DLD1 (cell line): ENCODE data around the gene HOXB8.

Experiments
- in situ Hi-C: cut with HindIII; loops from 2 replicates; pipeline ENCODE4 v1.10.0; 2017; ENCODE audit warnings: low sequenced_read_pairs

The HOXB8 gene

DNA sequence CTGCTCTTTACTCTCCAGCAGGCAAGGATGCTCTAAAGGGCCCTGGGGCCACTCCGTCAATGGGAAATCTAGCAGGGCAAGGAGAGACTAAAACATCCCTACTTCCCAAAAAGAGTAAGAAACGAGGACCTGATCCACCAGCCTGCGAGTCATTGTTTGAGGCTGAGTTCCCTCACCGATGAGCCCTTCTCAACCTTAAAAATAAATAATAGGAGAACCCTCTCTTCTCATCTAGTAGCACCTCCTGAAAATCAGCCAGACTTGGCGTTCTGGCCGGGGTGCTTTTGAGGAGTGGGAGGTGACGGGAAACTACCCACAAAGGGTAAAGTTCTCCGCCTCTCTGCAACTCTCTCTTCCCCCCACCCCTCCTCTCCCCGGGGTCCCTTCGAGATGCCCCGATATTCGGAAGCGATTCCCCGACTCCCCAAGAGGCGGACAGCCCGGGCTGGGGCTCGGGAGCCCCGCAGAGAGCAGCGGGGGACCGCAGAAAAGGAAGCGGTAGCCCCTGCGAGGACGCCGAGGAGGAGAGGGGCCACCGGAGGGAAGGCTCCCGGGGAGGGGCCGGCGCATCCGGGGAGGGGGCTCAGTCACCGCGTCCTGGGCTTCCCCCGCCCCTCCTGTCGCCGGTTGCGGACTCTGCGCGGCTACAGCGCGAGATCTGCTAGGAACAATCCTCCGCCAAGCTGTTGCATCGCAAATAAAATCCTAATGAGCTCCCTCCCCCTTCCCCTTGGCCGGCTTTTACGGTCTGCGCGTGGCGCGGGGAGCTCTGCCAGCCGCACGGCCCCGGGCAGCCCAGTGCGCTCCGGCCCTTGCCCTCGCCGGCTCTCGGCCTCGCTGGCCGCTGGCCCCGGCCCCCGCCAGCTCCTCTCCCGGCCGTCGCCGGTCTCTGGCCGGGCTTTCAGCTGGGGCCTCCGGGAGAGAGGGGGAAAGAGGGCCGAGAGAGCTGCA lies 9.7 kb upstream of the HOXB8 start:
- in situ Hi-C loops: no loop called here

DNA sequence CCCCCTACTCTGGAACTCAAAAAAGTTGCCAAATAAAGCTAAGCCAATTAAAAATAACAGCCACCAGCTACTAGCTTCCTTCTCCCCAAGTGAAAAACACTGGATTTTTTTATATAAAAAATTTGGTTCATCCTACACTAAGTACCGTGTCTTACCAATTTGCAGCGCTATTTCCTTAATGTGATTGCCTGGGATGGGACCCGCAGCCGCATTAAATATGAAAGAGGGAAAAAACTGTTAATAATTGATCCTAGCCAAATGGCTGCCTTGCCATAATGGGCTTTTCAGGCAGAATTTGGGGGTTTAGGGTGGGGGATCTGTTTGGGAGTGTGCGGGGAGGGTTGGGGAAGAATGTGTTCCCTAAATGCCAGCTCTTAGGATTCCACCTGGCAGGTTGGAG lies 9.0 kb upstream of the HOXB8 start:
- in situ Hi-C loops: no loop called here

DNA sequence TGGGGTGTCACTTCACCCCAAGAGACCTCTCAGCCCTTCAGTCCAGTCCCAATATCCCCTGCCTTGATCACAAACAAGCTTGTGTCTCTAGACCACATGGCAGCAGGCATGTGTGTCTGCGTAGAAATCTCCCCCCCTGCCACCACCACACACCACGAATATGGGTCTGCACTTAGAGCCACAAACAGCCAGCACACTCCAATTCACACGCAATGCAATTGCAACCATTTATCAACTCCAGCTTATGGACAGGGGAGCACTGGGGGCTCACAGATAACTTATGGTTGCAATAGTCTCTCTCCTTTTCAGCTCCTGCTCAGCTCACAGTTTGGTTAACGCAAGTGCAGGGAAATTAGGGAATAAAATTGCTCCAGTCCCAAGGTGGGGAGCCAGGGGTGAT lies 8.5 kb upstream of the HOXB8 start:
- in situ Hi-C loops: no loop called here

GRCh38 chr17:48622857-48623256 lies 7.8 kb upstream of the HOXB8 start:
- in situ Hi-C loops: no loop called here

GRCh38 chr17:48621410-48622392 lies 6.6 kb upstream of the HOXB8 start:
- in situ Hi-C loops: no loop called here

- in situ Hi-C loops: no loop called here
Measured at GRCh38 chr17:48620461-48621139, 5.5 kb upstream of the HOXB8 start.

GRCh38 chr17:48619826-48620449 lies 4.8 kb upstream of the HOXB8 start:
- in situ Hi-C loops: no loop called here

GRCh38 chr17:48618256-48618896 lies 3.3 kb upstream of the HOXB8 start:
- in situ Hi-C loops: no loop called here

DNA sequence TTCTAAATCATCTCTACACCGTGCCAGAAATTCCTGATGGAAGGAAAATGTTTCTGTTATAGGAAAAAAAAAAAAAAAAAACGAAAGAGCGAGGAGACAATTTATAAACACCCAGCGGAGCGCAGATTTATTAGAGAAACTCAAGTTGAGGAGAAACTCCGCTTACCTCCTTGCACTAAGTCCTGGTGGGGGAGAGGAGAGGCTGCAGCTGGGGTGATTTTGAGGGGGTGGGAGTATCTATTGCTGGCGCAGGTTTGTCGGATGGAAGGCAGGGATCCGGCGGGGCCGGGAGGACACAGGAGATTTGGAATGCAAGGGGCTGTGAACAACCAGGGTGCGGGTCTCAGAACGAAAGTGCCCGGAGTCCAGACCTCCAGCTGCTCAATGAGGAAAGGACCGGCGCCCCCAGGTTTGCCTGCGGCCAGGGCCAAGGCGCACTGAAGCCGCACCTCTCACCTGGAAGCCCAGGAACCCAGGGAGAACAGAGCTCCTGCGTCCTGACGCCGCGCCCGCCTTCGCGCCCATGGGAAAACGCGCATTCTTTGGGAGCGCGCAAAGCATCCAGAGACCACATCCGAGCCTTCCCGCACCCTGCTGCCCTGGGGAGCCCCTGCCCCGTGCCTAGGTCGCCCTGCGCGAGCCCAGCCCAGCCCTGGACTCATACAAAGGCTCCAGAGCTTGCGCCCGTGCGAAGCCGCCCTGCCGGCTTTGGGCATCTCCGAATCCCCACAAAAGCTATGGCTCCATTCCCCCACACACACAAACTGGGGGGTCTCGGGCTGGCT lies 2.6 kb upstream of the HOXB8 start:
- in situ Hi-C loops: no loop called here

DNA sequence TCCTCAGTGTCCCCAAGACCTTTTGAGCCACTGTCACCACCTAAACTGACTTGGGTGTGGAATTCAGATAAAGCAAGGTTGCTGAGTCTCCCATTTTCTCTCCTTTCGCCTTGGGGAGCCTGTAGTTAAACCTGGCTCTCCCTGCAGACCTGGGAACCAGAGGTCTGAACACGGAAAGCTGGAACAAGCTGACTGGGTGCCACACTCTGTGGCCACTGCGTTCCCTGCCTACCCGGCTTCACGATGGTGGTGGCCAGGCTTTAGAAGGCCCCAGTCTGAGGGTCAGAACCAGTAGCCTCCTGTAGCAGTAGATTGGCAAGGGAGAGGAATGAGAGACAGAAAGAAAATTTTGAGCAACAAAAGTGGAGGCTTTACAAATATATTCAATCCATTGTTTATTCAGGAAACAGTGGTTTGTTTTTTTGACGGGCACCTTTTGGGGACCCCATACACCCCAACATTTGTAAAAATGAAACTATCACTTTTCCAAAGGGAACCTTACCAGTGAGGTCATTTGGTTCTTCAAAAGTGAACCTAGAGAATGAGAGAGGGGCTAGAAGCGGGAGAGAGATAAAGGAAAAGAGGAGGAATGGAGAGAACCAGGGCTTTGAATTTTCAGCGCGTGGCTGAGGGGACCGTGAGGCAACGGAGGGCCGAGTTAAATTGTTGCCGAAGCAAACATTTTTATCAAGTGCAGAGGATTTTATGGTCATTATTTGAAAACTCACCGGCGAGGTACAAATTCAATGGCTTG lies 1.8 kb upstream of the HOXB8 start:
- in situ Hi-C loops: no loop called here

- in situ Hi-C loops: no loop called here
Measured at GRCh38 chr17:48615963-48616716, 1.0 kb upstream of the HOXB8 start.

- in situ Hi-C loops: no loop called here
Measured at GRCh38 chr17:48613862-48614694, 1.0 kb downstream of the HOXB8 start.

- in situ Hi-C loops: no loop called here
Measured at GRCh38 chr17:48612854-48613691, 2.0 kb downstream of the HOXB8 start.

DNA sequence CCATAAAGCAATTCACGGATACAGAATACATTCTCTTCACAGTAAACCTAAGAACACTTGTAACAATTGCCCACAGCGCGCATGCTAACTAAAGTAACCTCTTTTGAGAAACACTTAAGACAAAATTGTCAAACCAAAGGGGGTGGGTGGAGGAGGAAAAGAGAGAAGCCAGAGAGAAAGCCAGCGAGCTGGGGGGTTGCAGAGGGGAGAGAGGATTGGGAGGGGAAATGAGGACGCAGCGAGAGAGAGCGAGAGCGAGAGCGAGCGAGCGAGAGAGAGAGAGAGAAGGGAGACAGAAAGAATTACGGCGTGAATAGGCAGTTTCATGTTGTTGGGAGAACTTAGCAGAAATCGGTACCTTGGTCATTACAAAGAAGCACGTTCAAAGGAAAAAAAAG lies 2.6 kb downstream of the HOXB8 start:
- in situ Hi-C loops: no loop called here

GRCh38 chr17:48611681-48612455 lies 3.2 kb downstream of the HOXB8 start:
- in situ Hi-C loops: no loop called here
